Measurements from ENCODE around the gene SERGEF. TPM values are rescaled to one million over a fixed set of nuclear protein-coding genes. Genes with fewer than 3 reads are reported as not detected.

SERGEF gene
- total RNA-seq, 1 donor from 2014 or later = 24.0 TPM

- Mint-ChIP-seq H3K27me3 (ENCODE audit: unreplicated experiment) (no peaks in the 10 kb centered on the region), H3K27ac (ENCODE audit: unreplicated experiment) (no peak overlapping the region), H3K4me3 (ENCODE audit: unreplicated experiment) (no peak overlapping the region), H3K4me1 (ENCODE audit: unreplicated experiment) (no peaks in the 10 kb centered on the region), H3K9me3 (ENCODE audit: unreplicated experiment) (no peaks in the 10 kb centered on the region), H3K36me3 (ENCODE audit: unreplicated experiment) (no peaks in the 10 kb centered on the region)
- DNase-seq (ENCODE audit: extremely low spot score, unreplicated experiment) = no peak
- TF ChIP-seq CTCF (IDR thresholded peaks at IDR 0.05) = no peak
Measured at GRCh38 chr11:17766073-17766359, 246.8 kb downstream of the SERGEF start.

DNA sequence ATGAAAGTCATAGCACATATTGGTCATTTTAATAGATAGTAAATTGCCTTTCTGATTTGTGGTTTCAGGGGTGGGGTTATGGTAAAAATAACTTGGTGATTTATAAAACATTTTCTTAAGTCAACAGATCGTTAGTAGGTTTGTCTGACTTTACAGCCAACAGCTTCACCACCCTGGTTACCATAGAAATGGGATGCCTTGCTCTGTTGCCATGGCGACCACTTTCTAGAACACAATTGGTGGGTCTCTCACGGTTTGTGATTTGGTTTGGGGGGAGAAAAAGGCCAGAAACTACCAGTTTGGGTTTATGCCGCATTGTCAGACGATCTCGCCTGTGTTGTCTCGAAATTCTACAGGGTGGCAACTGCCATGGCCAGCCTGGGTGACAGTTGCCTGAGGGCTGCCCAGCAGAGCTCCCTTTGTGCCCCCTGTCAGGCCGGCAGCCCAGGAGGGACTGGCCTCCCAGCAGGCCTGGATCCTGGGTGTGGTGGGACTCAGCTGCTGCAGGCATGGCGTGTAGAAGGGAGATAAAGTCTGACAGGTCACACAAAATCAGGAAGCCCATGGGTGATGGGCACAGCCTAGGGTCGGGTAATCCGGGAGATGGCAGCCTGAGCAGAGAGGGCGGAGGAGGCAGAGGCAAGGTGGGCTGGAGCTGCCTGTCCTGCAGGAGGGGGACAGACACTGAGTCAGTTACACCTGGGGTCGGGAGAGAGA is 247.3 kb downstream of the SERGEF start:
- Mint-ChIP-seq H3K36me3 (ENCODE audit: unreplicated experiment) (no peaks in the 10 kb centered on the region), H3K4me3 (ENCODE audit: unreplicated experiment) (no peak overlapping the region), H3K9me3 (ENCODE audit: unreplicated experiment) (no peaks in the 10 kb centered on the region), H3K27ac (ENCODE audit: unreplicated experiment) (no peak overlapping the region), H3K4me1 (ENCODE audit: unreplicated experiment) (no peaks in the 10 kb centered on the region), H3K27me3 (ENCODE audit: unreplicated experiment) (no peaks in the 10 kb centered on the region)
- no peak for DNase-seq (ENCODE audit: extremely low spot score, unreplicated experiment)
- TF ChIP-seq CTCF (IDR thresholded peaks at IDR 0.05) = no peak

GRCh38 chr11:17764446-17765218 is 248.2 kb downstream of the SERGEF start:
- no peaks in the 10 kb centered on the region for H3K4me1 Mint-ChIP-seq (ENCODE audit: unreplicated experiment)
- no peak for DNase-seq (ENCODE audit: extremely low spot score, unreplicated experiment)
- H3K4me3 Mint-ChIP-seq (ENCODE audit: unreplicated experiment) = no peak overlapping the region
- no peaks in the 10 kb centered on the region for H3K36me3 Mint-ChIP-seq (ENCODE audit: unreplicated experiment)
- no peak overlapping the region for H3K27ac Mint-ChIP-seq (ENCODE audit: unreplicated experiment)
- H3K9me3 Mint-ChIP-seq (ENCODE audit: unreplicated experiment) = no peaks in the 10 kb centered on the region
- peaks cover 2% of the 10 kb centered on the region for H3K27me3 Mint-ChIP-seq (ENCODE audit: unreplicated experiment)
- no peak for TF ChIP-seq CTCF (IDR thresholded peaks at IDR 0.05)

DNA sequence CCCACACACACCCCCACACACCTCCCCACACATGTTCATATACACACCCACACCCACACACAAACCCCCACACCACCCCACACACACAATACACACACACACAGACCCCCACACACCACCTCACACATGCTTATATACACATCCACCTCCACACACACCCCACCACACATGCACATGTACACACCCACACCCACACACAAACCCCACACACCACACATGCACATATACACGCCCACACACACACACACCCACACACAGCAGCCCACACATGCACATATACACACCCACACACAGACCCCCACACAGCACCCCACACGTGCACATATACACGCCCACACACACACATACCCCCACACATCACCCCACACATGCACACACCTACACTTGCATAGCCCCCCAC is 249.1 kb downstream of the SERGEF start:
- DNase-seq (ENCODE audit: extremely low spot score, unreplicated experiment) = no peak
- no peak for TF ChIP-seq CTCF (IDR thresholded peaks at IDR 0.05)

GRCh38 chr11:17763244-17763643 is 249.6 kb downstream of the SERGEF start:
- no peak overlapping the region for H3K4me3 Mint-ChIP-seq (ENCODE audit: unreplicated experiment)
- no peak for DNase-seq (ENCODE audit: extremely low spot score, unreplicated experiment)
- no peaks in the 10 kb centered on the region for H3K36me3 Mint-ChIP-seq (ENCODE audit: unreplicated experiment)
- H3K27ac Mint-ChIP-seq (ENCODE audit: unreplicated experiment) = no peak overlapping the region
- H3K4me1 Mint-ChIP-seq (ENCODE audit: unreplicated experiment) = no peaks in the 10 kb centered on the region
- H3K27me3 Mint-ChIP-seq (ENCODE audit: unreplicated experiment) = peaks cover 9% of the 10 kb centered on the region
- TF ChIP-seq CTCF (IDR thresholded peaks at IDR 0.05) = no peak
- H3K9me3 Mint-ChIP-seq (ENCODE audit: unreplicated experiment) = peaks cover 4% of the 10 kb centered on the region

More for the DNA sequence above, 249.1 kb downstream of the SERGEF start:
- peaks cover 5% of the 10 kb centered on the region for H3K27me3 Mint-ChIP-seq (ENCODE audit: unreplicated experiment)
- H3K4me3 Mint-ChIP-seq (ENCODE audit: unreplicated experiment) = no peak overlapping the region
- H3K27ac Mint-ChIP-seq (ENCODE audit: unreplicated experiment) = no peak overlapping the region
- H3K36me3 Mint-ChIP-seq (ENCODE audit: unreplicated experiment) = no peaks in the 10 kb centered on the region
- no peaks in the 10 kb centered on the region for H3K4me1 Mint-ChIP-seq (ENCODE audit: unreplicated experiment)
- no peaks in the 10 kb centered on the region for H3K9me3 Mint-ChIP-seq (ENCODE audit: unreplicated experiment)

Measured in osteocyte (in vitro differentiated cells).